ENCODE data around the gene TRAK1.
"Not testable (repeated sequence)": the region's sequence is repeated elsewhere in the genome, so short reads cannot be mapped to it uniquely, and the experiment has no call there.

Gene TRAK1

DNA sequence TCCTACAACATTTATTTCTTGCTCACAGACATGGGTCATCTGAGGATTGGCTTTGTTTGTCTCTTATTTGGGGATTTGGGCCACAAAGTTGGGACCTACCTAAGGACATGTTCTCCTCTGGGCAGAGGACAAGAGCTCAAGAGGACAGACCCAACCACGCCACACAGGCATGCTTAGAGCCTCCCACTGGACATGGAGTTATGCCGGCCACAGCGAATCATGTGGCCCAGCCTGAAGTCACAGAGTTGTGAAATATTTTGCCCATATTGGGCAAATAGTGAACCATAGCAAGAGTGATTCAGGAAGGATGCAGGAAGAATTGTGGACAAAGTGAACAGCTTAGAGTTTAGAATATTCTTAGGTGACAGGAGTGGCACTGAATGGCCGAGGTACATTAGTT, 9.9 kb downstream of the TRAK1 start:
- no peaks in the 10 kb centered on the region for H3K9me3 ChIP-seq
- H3K4me3 ChIP-seq (ENCODE audit: low read depth in 1 of 2, low read length in 1 of 2), result no peak overlapping the region
- peaks cover 7 to 10% of the 10 kb centered on the region in 2 experiments for H3K4me1 ChIP-seq (ENCODE audit: control insufficient read depth in 1 of 2, insufficient read depth in 1 of 2, low read depth in 1 of 2, low read length in 1 of 2)
- peaks cover 5% of the 10 kb centered on the region for H3K36me3 ChIP-seq
- no peaks in the 10 kb centered on the region for H3K27me3 ChIP-seq
- TF ChIP-seq, protein P1, sequence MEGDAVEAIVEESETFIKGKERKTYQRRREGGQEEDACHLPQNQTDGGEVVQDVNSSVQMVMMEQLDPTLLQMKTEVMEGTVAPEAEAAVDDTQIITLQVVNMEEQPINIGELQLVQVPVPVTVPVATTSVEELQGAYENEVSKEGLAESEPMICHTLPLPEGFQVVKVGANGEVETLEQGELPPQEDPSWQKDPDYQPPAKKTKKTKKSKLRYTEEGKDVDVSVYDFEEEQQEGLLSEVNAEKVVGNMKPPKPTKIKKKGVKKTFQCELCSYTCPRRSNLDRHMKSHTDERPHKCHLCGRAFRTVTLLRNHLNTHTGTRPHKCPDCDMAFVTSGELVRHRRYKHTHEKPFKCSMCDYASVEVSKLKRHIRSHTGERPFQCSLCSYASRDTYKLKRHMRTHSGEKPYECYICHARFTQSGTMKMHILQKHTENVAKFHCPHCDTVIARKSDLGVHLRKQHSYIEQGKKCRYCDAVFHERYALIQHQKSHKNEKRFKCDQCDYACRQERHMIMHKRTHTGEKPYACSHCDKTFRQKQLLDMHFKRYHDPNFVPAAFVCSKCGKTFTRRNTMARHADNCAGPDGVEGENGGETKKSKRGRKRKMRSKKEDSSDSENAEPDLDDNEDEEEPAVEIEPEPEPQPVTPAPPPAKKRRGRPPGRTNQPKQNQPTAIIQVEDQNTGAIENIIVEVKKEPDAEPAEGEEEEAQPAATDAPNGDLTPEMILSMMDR (IDR thresholded peaks at IDR 0.05), result no peak
- H3K27ac ChIP-seq, result peak overlapping the region; percentile 42

DNA sequence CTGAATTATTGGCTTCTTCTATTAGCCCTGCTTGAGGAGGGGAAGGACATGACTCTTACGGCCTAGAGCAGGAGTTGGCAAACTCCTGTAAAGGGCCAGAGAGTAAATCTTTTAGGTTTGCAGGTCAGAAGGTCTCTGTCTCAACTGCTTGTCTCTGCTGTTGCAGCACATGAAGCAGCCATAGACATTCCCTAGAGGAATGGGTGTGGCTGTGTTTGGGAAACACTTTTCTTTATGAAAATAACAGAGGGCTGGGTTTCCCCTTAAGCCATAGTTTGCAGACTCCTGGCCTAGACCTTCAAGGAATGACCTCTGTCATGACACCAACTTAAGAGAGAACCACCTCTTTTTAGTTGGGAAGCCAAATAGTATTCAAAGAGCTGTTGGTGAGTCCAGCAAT, 10.3 kb downstream of the TRAK1 start:
- Histone ChIP-seq H3K36me3 (peaks cover 5% of the 10 kb centered on the region), H3K9me3 (no peaks in the 10 kb centered on the region), H3K4me3 (ENCODE audit: low read depth in 1 of 2, low read length in 1 of 2) (no peak overlapping the region), H3K27ac (peak overlapping the region; percentile 42), H3K4me1 (ENCODE audit: control insufficient read depth in 1 of 2, insufficient read depth in 1 of 2, low read depth in 1 of 2, low read length in 1 of 2) (peaks cover 7 to 10% of the 10 kb centered on the region in 2 experiments), H3K27me3 (no peaks in the 10 kb centered on the region)
- TF ChIP-seq, protein P1 (IDR thresholded peaks at IDR 0.05), result no peak

- Histone ChIP-seq H3K27ac (no peak overlapping the region), H3K4me3 (ENCODE audit: low read depth in 1 of 2, low read length in 1 of 2) (no peak overlapping the region), H3K4me1 (ENCODE audit: control insufficient read depth in 1 of 2, insufficient read depth in 1 of 2, low read depth in 1 of 2, low read length in 1 of 2) (peaks cover 7 to 10% of the 10 kb centered on the region in 2 experiments), H3K36me3 (peaks cover 5% of the 10 kb centered on the region), H3K27me3 (no peaks in the 10 kb centered on the region), H3K9me3 (no peaks in the 10 kb centered on the region)
- TF ChIP-seq, protein P1 (IDR thresholded peaks at IDR 0.05), result no peak
Observed at GRCh38 chr3:42102571-42102970, 11.4 kb downstream of the TRAK1 start.

- H3K27me3 ChIP-seq; H3K36me3 ChIP-seq; H3K9me3 ChIP-seq; H3K27ac ChIP-seq; H3K4me3 ChIP-seq (ENCODE audit: low read depth in 1 of 2, low read length in 1 of 2): not testable (repeated sequence)
- H3K4me1 ChIP-seq (ENCODE audit: control insufficient read depth in 1 of 2, insufficient read depth in 1 of 2, low read depth in 1 of 2, low read length in 1 of 2), result peaks cover 7 to 10% of the 10 kb centered on the region in 2 experiments
Observed at GRCh38 chr3:42103921-42104665, 12.9 kb downstream of the TRAK1 start.

DNA sequence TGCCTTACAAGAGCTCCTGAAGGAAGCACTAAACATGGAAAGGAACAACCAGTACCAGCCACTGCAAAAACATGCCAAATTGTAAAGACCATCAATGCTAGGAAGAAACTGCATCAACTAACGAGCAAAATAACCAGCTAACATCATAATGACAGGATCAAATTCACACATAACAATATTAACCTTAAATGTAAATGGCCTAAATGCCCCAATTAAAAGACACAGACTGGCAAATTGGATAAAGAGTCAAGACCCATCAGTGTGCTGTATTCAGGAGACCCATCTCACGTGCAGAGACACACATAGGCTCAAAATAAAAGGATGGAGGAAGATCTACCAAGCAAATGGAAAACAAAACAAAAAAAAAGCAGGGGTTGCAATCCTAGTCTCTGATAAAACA, 14.8 kb downstream of the TRAK1 start:
- H3K27me3 ChIP-seq; H3K36me3 ChIP-seq; H3K9me3 ChIP-seq; H3K4me1 ChIP-seq (ENCODE audit: control insufficient read depth in 1 of 2, insufficient read depth in 1 of 2, low read depth in 1 of 2, low read length in 1 of 2); H3K27ac ChIP-seq; H3K4me3 ChIP-seq (ENCODE audit: low read depth in 1 of 2, low read length in 1 of 2): not testable (repeated sequence)

- H3K27me3 ChIP-seq, result no peaks in the 10 kb centered on the region
- peaks cover under 1 to 5% of the 10 kb centered on the region in 2 experiments for H3K4me1 ChIP-seq (ENCODE audit: control insufficient read depth in 1 of 2, insufficient read depth in 1 of 2, low read depth in 1 of 2, low read length in 1 of 2)
- no peaks in the 10 kb centered on the region for H3K9me3 ChIP-seq
- H3K27ac ChIP-seq, result no peak overlapping the region
- TF ChIP-seq, protein P1 (IDR thresholded peaks at IDR 0.05), result no peak
- no peak overlapping the region for H3K4me3 ChIP-seq (ENCODE audit: low read depth in 1 of 2, low read length in 1 of 2)
- H3K36me3 ChIP-seq, result peaks cover 5% of the 10 kb centered on the region
Observed at GRCh38 chr3:42106646-42107045, 15.5 kb downstream of the TRAK1 start.
